ENCODE data around the gene MOAP1.

The MOAP1 gene

GRCh38 chr14:93206793-93207467 lies 22.2 kb upstream of the MOAP1 start, which contains the start of the genes GON7 and UBR7:
Gene GON7, minus strand, starts transcription at chr14:93207065. Its CDS starts 28 bp downstream, at chr14:93207037.
Gene UBR7, plus strand, starts transcription at chr14:93207256. Its CDS starts 36 bp downstream, at chr14:93207292.
- H3K4me3 ChIP-seq (replicated peaks; ENCODE audit: low read depth, low read length), result peak within 1 kb of the TSS; percentile 69
- TF ChIP-seq CTCF (IDR thresholded peaks at IDR 0.05; ENCODE audit: low read depth, low read length, missing control alignments), result no peak
- DNase-seq (ENCODE audit: extremely low read depth, low read depth), result peak; percentile 93

- DNase-seq (ENCODE audit: extremely low read depth, low read depth), result no peak
- no peak for TF ChIP-seq CTCF (IDR thresholded peaks at IDR 0.05; ENCODE audit: low read depth, low read length, missing control alignments)
- H3K4me3 ChIP-seq (replicated peaks; ENCODE audit: low read depth, low read length), result no peak overlapping the region
Observed at GRCh38 chr14:93201155-93201704, 16.5 kb upstream of the MOAP1 start.

GRCh38 chr14:93200553-93200952 lies 15.9 kb upstream of the MOAP1 start:
- TF ChIP-seq CTCF (IDR thresholded peaks at IDR 0.05; ENCODE audit: low read depth, low read length, missing control alignments), result no peak

GRCh38 chr14:93199031-93199430 lies 14.3 kb upstream of the MOAP1 start:
- H3K4me3 ChIP-seq (replicated peaks; ENCODE audit: low read depth, low read length), result no peak overlapping the region
- DNase-seq (ENCODE audit: extremely low read depth, low read depth), result no peak
- TF ChIP-seq CTCF (IDR thresholded peaks at IDR 0.05; ENCODE audit: low read depth, low read length, missing control alignments), result no peak

More at GRCh38 chr14:93200553-93200952, 15.9 kb upstream of the MOAP1 start:
- no peak overlapping the region for H3K4me3 ChIP-seq (replicated peaks; ENCODE audit: low read depth, low read length)
- DNase-seq (ENCODE audit: extremely low read depth, low read depth), result no peak

- DNase-seq (ENCODE audit: extremely low read depth, low read depth), result no peak
- no peak overlapping the region for H3K4me3 ChIP-seq (replicated peaks; ENCODE audit: low read depth, low read length)
- no peak for TF ChIP-seq CTCF (IDR thresholded peaks at IDR 0.05; ENCODE audit: low read depth, low read length, missing control alignments)
Observed at GRCh38 chr14:93195316-93195999, 10.8 kb upstream of the MOAP1 start.

- TF ChIP-seq CTCF (IDR thresholded peaks at IDR 0.05; ENCODE audit: low read depth, low read length, missing control alignments), result no peak
- no peak overlapping the region for H3K4me3 ChIP-seq (replicated peaks; ENCODE audit: low read depth, low read length)
- no peak for DNase-seq (ENCODE audit: extremely low read depth, low read depth)
Observed at GRCh38 chr14:93186956-93187355, 2.3 kb upstream of the MOAP1 start.
